Sigmoid colon (tissue), 7 donors: ENCODE results near the gene NUDT9. TPM values are rescaled to one million over a fixed set of nuclear protein-coding genes. Genes with fewer than 3 reads are reported as not detected.

ENCODE experiments used
- DNase-seq: peaks from one replicate; pipeline ENCODE4 v3.0.0-alpha.2; 2019
- H3K27ac ChIP-seq, 4 donors: fragments of 200-600 bp; sonication (generic); one replicate each; pipeline ENCODE4 v1.5.1; 2016 to 2019; ENCODE audit warnings: mild to moderate bottlenecking in 1 of 4
- H3K27me3 ChIP-seq, 3 donors: fragments of 200-600 bp; sonication (generic); one replicate each; pipeline ENCODE4 v1.5.1; 2019; ENCODE audit warnings: mild to moderate bottlenecking in 1 of 3
- H3K36me3 ChIP-seq, 4 donors: fragments of 200-600 bp; sonication (generic); one replicate each; pipeline ENCODE4 v1.5.1; 2016 to 2019
- H3K4me1 ChIP-seq, 4 donors: fragments of 200-600 bp; sonication (generic); one replicate each; pipeline ENCODE4 v1.5.1; 2017 to 2019
- H3K4me3 ChIP-seq, 4 donors: fragments of 200-600 bp; sonication (generic); one replicate each; pipeline ENCODE4 v1.5.1; 2017 to 2019; ENCODE audit warnings: mild to moderate bottlenecking in 2 of 4, moderate library complexity in 1 of 4
- H3K9me3 ChIP-seq, 4 donors: fragments of 200-600 bp in 3 of 4; sonication (generic) in 3 of 4; one replicate each; pipeline versions ENCODE4 v1.5.1 to v1.6.1; 2013 to 2019
- CTCF ChIP-seq, 4 experiments: fragments of 450-650 bp in 3 of 4; fragments of 200-600 bp in 1 of 4; IDR thresholded peaks; one replicate each; pipeline ENCODE4 v1.5.1; 2016 to 2019; ENCODE audit warnings: antibody characterized with exemption in 4 of 4, mild to moderate bottlenecking in 3 of 4, moderate library complexity in 2 of 4
- EP300 ChIP-seq, 4 donors: sonication (generic); formaldehyde crosslinking; IDR thresholded peaks; one replicate each; pipeline ENCODE4 v1.6.1; 2017; ENCODE audit warnings: antibody characterized with exemption in 4 of 4
- POLR2A ChIP-seq, 2 donors: fragments of 450-650 bp; IDR thresholded peaks; one replicate each; pipeline ENCODE4 v1.6.1; 2016; ENCODE audit warnings: antibody characterized with exemption in 2 of 2, mild to moderate bottlenecking in 2 of 2, moderate library complexity in 2 of 2
- POLR2AphosphoS5 ChIP-seq, 4 donors: sonication (generic); formaldehyde crosslinking; IDR thresholded peaks; one replicate each; pipeline ENCODE4 v1.6.1; 2017; ENCODE audit warnings: antibody characterized with exemption in 4 of 4
- WGBS, 2 donors: extraction: QIAGEN DNeasy Blood & Tissue Kit; methylation state at CpG; one replicate each; pipeline ENCODE4 v1.1.7; 2013; 5-methylcytosine and 5-hydroxymethylcytosine counted together
- intact Hi-C: fragments of 100-400 bp; cut with DNase I; formaldehyde crosslinking; loops from one replicate; pipeline ENCODE4 v1.15.1; 2023
- polyA plus RNA-seq, 3 donors: library from polyadenylated mRNA; stranded (reverse); fragments of 200-250 nt; gene quantifications; one replicate each; pipeline ENCODE4 v1.2.3, GENCODE V29; 2013
- small RNA-seq, 3 donors: library from RNA; depleted of rRNA; stranded (forward); fragments of <200 nt; gene quantifications; one replicate each; pipeline ENCODE3, GENCODE V24; 2016
- total RNA-seq, 4 donors: library from RNA; depleted of rRNA; stranded (reverse); fragments of >200 nt; gene quantifications; one replicate each; pipeline ENCODE4 v1.1.0, GENCODE V29; 2016
- donor health status: healthy with polysubstance abuse.
- donor health status: Bipolar disorder and iron deficiency.
- donor health status: healthy.

NUDT9 gene
- total and polyA plus RNA-seq, 7 donors: 12.4 to 53.1 (median 25.2) TPM

DNA sequence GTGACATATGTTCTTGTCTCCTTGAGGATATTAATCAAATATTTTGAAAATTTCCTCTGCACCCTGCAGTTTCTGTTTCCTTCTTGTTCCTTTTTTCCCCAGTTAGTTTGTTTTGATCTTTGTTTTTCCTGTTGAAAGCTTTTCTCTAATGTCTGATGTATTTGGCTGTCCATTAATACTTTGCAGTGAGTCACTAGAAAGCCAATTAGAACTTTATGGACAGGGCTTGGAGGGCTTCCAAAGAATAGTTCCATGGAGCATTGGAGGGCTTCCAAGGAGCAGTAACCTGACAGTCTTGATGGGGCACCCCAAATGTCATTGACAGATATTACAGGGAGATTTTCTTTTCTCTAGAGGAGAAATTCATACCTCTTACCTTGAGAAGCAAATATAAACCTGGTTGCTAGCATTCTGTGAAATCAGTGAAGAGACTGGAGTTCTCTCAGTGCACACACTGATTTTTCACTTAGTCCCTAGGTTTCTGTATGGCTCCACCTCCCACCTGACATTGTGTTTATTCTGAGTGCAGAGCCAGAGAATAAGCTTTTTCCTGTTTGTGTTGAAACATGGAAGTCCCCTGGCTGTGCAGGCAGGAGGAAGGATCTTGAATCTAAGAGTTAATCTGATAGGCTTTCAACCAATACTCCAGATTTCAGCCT lies 80.3 kb downstream of the NUDT9 start:
- H3K4me1 ChIP-seq: peaks cover 0 to 71% (median 58%) of the 10 kb centered on the region in 4 donors
- H3K27ac ChIP-seq: peak overlapping the region; percentile 7 to 78 (median 57)
- H3K4me3 ChIP-seq: no peak overlapping the region
- no peak for DNase-seq
- intact Hi-C loops: no loop called here
- peaks cover 0 to 8% (median 2%) of the 10 kb centered on the region in 4 donors for H3K36me3 ChIP-seq
- no peaks in the 10 kb centered on the region for H3K27me3 ChIP-seq
- H3K9me3 ChIP-seq: no peaks in the 10 kb centered on the region
- TF ChIP-seq POLR2AphosphoS5 (IDR thresholded peaks at IDR 0.05) (peak in 2 of 4 donors; percentile 15 to 19), POLR2A (IDR thresholded peaks at IDR 0.05) (no peak)

GRCh38 chr4:87505862-87506261 lies 83.5 kb downstream of the NUDT9 start:
- H3K36me3 ChIP-seq: peaks cover 6 to 30% (median 7%) of the 10 kb centered on the region in 4 donors
- no peaks in the 10 kb centered on the region for H3K27me3 ChIP-seq
- intact Hi-C loops: no loop called here
- H3K4me3 ChIP-seq: no peak overlapping the region
- TF ChIP-seq POLR2A (IDR thresholded peaks at IDR 0.05): no peak
- no peak for TF ChIP-seq EP300 (IDR thresholded peaks at IDR 0.05)
- no peak for TF ChIP-seq CTCF (IDR thresholded peaks at IDR 0.05)
- peak in 1 of 4 donors; percentile 28 for TF ChIP-seq POLR2AphosphoS5 (IDR thresholded peaks at IDR 0.05)
- no peaks in the 10 kb centered on the region for H3K9me3 ChIP-seq
- DNase-seq: no peak
- peaks cover 0 to 62% (median 44%) of the 10 kb centered on the region in 4 donors for H3K4me1 ChIP-seq
- peak overlapping the region; percentile 3 to 80 (median 66) for H3K27ac ChIP-seq
- 78 to 79% methylated on average over 3 of the region's 3 CpGs for WGBS, 2 donors

DNA sequence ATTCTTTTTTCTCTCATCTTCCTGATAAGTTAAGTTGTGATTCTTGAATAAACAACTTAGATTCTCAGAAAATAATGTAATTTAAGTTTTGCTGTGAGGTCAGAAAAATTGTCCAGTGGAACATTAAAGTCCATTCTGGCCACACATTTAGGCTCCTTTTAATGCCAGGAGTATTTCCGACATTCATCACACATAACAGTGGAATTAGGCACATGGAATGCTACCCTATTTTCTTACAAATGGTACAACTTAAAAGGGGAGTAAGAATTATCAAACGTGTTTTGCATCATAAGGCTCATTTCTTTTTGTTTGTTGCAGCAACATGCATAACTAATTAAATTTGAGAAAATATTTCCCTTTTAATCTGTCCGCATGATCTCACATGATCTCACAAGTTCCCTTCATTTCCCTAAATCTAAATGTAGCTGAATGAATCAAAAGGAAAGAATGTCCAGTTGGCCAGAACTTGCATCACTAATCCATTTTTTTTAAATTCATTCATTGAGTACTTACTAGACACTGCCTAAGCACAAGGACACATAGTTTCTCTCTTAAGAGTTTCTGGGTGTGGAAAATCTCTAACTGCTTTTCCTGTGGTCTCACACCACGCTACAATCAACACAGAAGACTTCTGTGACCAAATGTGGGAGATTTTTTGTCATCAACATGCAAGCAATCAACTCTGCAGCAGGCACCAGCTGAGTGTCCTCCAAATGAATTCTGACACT lies 84.8 kb downstream of the NUDT9 start:
- 73 to 76% methylated on average over 4 of the region's 4 CpGs for WGBS, 2 donors
- DNase-seq: no peak
- Histone ChIP-seq H3K27me3 (no peaks in the 10 kb centered on the region), H3K4me3 (no peak overlapping the region), H3K36me3 (peaks cover 7 to 34% (median 7%) of the 10 kb centered on the region in 4 donors), H3K27ac (peak overlapping the region; percentile 19 to 80 (median 66)), H3K9me3 (no peaks in the 10 kb centered on the region), H3K4me1 (peaks cover 0 to 65% (median 50%) of the 10 kb centered on the region in 4 donors)
- TF ChIP-seq POLR2AphosphoS5 (IDR thresholded peaks at IDR 0.05): peak in 1 of 4 donors; percentile 70
- TF ChIP-seq EP300 (IDR thresholded peaks at IDR 0.05): no peak
- intact Hi-C loops: no loop called here

Small RNAs within 50 kb of the gene (small RNA-seq; reads per million reads assigned to genes)
- 0 reads per million in 3 donors for gene RN7SL681P

Other genes with a start within 250 kb of the NUDT9 start
- 10 to 100 TPM in 3 of 4 donors, 1 to 10 TPM in 1; 9.0 to 21.4 (median 12.2) TPM for gene KLHL8, start 202.0 kb upstream of the NUDT9 start, total RNA-seq
- 1 to 10 TPM; 6.4 to 9.6 (median 7.2) TPM for gene KLHL8, start 202.0 kb upstream of the NUDT9 start, polyA plus RNA-seq
- gene HSD17B13, start 99.7 kb upstream of the NUDT9 start, total RNA-seq: 1 to 10 TPM in 2 of 4 donors, under 1 TPM in 2; 0.27 to 1.8 (median 0.91) TPM
- gene HSD17B13, start 99.7 kb upstream of the NUDT9 start, polyA plus RNA-seq: under 1 TPM in 2 of 3 donors, not detected in 1; 0.13 to 0.60 TPM
- 10 to 100 TPM; 57.3 to 97.6 (median 70.3) TPM for gene HSD17B11, start 31.4 kb upstream of the NUDT9 start, total RNA-seq
- 100 to 1,000 TPM; 139 to 145 (median 142) TPM for gene HSD17B11, start 31.4 kb upstream of the NUDT9 start, polyA plus RNA-seq
- 1,000 to 10,000 TPM; 1,005 to 1,386 (median 1,166) TPM for gene SPARCL1, start 106.8 kb downstream of the NUDT9 start, total RNA-seq
- gene SPARCL1, start 106.8 kb downstream of the NUDT9 start, polyA plus RNA-seq: 100 to 1,000 TPM in 1 of 3 donors, 10 to 100 TPM in 2; 10.4 to 145 (median 28.8) TPM
- not detected for gene DSPP, start 186.0 kb downstream of the NUDT9 start, total RNA-seq
- not detected for gene DSPP, start 186.0 kb downstream of the NUDT9 start, polyA plus RNA-seq
- not detected for gene DMP1, start 227.7 kb downstream of the NUDT9 start, total RNA-seq
- not detected for gene DMP1, start 227.7 kb downstream of the NUDT9 start, polyA plus RNA-seq